Islet precursor cell (in vitro differentiated cells): Measurements from ENCODE around the gene SMIM27.
"Not testable (repeated sequence)": the region's sequence is repeated elsewhere in the genome, so short reads cannot be mapped to it uniquely, and the experiment has no call there.

Experiments
- DNase-seq: peaks from one replicate; pipeline ENCODE4 v3.0.0-alpha.2; 2018

Gene SMIM27

DNA sequence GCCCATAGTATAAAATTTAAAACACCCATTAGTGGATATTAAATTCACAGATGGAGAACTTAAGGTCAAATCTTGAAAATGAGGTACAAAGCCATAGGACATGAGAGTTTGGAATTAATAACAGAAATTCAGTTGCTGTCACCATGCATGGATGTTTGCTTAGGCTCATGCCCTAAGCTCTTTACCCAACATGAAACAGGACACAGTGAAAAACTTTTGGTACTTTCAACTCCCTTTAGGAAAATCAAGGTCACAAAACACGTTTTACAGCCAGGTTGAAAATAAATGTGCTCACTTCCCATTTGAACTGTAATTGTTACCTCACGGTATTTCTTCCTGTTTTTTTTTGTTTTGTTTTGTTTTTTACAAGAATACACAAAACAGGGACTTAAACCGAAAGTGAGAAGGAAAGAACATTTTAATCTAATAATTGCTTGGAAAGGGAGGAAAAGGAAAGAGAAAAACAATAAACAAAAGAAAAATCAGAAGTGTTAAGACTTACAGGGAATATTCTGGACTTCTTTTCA, 6.3 kb downstream of the SMIM27 start:
- no peak for DNase-seq

DNA sequence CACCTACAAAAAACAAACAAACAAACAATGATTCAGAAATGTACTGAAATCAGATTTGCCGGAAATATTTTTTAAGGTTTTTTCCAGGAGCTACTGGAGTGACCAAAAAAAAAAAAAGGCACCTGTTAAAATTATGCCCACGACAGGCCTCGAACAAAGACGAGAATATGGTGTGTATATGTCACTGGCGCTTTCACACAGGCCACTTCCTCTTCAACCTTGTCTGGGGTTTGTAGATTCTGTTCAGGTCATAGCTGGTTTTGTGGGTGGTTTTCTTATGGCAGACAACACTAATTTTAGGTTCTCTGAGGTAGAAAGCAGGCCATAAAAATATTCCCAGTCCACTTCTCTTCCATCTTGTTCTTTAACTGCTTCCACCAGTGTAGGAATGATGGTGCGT, 13.8 kb downstream of the SMIM27 start:
- DNase-seq, result no peak

DNA sequence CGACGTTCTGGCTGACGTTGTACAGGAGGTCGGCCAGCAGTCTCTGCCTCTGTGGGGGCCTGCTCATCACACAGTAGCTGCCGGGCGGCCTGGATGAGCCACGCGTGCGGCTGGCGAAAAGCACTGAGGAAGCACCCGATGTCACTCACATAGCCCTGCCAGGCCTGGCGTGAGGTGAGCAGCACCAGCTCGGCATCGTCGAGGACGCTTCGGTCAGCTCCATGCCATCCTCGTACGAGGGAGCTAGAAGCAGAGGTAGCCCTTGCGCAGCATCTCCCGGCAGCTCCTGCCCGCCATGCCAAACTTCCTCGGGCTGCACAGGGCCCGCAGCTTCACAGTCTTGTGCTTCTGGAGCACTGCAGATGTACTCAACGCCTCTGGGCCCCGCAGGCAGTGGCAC, 14.6 kb downstream of the SMIM27 start:
- no peak for DNase-seq

DNA sequence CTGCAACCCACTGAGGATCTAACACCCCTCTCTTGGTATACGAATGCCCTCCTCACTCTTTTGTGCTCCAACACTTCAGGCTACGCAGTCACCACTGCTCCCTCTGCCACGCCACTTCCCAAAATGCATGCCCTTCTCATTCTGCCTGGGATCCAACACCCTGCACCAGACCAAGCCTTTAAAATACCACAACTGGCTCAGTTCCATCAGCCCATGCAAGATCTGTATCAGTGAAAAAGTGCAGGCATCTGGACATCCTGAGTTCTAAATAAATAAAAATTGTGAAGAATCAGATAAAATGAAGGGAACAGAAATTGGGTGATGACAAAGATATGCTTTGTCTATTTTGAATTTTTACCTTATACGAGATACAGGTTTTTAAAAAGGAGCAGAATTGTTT, 18.1 kb downstream of the SMIM27 start:
- no peak for DNase-seq

DNA sequence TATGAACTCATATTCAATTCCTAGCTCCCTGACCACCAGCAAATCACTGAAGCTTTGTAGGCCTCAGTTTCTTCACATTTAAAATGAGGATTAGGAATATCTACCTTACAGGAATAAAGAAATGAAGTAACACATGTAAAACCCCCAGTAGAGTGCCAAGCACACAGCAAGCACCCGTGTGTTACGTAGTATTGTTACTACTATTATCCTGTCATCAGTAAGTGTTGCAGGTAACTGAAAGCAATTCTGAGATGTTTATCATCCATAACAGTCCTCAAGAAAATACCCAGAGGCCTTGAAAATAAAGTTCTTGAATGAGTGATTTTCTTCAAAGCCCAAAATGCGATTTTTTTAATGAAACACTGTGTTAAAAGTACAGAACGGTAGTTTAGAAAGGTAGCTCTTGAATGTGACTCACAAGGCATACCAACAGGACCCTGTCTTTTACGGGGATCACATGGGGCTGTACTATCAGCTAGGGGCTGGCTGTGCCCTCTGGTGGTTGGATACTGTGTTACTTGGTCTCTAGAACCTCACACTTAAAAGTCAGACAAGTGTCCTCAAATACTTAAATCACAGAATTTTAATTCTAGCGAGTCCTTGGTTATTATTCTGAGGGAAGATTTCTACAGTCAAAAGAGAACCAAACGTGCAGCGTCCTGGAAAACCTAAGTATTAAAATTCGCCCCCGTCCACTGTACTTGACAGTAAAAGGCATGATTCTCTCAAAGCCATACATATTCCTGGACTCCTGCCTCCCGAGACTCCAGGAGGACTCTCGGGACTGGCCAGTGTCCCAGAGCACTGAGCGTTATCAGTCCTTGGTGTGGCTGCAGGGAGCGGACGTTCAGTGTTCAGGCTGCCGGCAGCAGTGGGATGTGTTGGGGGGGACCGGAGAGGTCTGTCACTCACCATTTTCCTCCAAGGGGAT, 20.1 kb downstream of the SMIM27 start:
- DNase-seq, result peak; percentile 84

DNA sequence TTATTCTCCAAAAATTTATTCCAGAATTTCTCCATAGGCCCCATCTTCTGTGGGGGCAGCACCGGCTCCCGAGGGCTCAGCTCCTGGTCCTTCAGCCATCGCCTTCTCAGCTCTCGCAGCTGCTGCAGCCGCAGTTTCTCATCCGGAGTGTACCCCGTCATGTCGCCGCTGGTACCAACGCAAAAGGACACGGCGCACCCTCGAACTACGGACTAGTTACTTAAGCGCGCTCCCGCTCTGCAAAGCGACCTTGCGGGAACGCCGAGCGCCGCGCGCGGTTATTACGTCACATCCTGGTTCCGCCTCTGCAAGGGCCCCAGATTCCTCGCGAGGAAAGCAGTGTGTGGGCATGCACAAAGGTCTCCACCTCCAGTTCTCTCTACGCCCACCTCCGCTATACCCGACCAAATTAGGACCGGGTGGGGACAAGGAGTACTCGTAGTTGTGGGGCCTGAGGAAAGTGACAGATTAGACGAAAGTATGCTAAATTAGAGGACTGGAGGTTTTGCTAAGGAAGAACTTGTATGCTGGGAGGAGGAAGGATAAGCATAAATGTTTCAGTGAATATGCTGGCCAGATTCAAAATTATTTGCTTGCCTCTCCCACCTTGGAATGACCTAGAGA, 20.9 kb downstream of the SMIM27 start, which contains the start of gene NDUFB6:
Gene NDUFB6 (minus strand): TSS at position 260 of the 624 bp plus-strand sequence. CDS start 99 bp downstream, at position 161.
- DNase-seq, result peak; percentile 95

DNA sequence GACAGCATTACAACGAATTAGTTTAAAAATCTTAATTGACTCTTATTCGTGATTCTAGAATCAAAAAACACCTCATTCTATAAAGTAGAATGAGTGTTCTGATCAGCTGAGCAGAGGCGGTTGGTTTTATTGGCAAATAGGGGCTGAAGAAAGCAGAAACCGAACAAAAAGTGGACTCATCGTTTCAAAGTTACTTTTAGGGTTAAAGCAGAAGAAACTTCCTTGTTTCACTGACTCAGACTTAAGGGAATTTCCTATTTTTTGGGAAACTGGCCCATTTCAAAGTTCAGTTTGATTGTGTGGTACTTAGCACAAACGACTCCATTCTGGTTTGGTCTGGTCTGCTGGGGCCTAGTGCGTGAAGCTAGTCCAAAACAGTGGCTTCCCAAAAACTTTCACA, 21.7 kb downstream of the SMIM27 start:
- DNase-seq, result no peak

DNA sequence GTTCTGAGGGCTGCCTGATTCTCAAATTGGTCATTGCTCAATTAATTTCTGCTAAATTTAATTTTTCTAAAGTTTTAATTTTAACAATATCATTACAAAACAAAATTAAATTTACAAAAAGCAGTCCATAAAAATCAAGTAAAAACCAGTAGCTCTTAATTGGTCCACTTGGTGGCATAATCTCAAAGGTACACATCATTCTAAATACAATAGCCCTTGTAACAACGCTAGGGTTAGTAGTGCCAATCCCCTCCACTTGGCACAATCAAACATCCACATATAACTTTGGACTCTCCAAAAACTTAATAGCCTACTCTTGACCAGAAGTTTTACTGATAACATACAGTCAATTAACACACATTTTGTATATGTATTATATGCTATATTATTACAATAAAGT, 22.7 kb downstream of the SMIM27 start:
- no peak for DNase-seq

DNA sequence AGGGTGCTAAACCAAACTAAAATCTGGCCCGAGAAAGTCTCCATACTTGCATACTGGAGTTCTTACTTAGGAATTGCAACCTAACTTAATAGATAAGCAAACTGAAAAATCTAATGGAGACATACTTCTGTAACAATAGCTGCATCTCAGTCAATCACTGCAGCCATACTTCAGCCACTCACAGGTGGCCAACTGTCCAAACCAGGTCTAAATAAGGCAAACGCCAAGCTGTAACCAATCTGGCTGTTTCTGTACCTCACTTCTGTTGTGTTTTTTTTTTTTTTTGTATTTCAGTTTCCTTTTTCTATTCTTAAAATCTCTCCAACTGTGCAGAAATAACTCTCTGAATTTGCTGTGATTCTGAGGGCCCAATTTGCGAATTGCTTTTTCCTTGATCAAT, 25.2 kb downstream of the SMIM27 start:
- no peak for DNase-seq

DNA sequence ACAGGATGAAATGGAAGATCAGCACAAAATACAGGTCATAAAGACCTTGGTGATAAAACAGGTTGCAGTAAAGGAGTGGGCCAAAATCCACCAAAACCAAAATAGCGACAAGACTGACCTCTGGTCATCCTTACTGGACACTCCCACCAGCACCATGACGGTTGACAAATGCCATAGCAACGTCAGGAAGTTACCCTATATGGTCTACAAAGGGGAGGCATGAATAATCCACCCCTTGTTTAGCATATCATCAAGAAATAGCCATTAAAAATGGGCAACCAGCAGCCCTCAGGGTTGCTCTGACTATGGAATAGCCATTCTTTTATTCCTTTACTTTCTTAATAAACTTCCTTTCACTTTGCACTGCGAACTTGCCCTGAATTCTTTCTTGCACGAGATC, 26.8 kb downstream of the SMIM27 start:
- DNase-seq, result no peak

DNA sequence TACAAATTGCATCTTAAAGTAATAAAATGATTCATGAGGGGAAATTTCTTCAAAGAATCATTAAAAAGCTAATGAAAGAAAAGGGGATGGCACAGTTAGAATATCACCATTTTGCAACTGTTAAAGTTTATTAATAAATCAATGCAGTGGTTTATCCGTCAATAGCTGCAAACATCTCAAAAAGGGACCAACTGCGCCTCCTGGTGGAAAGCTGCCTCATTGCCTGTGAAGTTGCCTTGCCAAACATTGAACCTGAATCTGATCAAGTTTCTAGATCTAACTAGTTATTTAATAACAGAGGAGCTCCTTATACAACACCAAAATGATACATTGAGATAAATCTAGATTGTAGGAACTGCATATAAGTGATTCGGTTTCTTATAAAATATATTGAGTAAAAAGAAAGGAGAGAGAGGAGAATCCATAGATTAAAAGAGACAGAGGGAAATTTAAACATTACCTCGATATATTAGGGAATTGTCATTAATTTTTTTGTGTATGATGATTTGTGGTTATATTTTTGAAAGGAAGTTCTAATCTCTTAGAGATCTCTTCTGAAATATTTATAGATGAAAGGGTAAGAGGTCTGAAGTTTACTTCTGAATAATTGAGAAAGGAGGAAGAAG, 27.7 kb downstream of the SMIM27 start:
- DNase-seq, result peak; percentile 68

DNA sequence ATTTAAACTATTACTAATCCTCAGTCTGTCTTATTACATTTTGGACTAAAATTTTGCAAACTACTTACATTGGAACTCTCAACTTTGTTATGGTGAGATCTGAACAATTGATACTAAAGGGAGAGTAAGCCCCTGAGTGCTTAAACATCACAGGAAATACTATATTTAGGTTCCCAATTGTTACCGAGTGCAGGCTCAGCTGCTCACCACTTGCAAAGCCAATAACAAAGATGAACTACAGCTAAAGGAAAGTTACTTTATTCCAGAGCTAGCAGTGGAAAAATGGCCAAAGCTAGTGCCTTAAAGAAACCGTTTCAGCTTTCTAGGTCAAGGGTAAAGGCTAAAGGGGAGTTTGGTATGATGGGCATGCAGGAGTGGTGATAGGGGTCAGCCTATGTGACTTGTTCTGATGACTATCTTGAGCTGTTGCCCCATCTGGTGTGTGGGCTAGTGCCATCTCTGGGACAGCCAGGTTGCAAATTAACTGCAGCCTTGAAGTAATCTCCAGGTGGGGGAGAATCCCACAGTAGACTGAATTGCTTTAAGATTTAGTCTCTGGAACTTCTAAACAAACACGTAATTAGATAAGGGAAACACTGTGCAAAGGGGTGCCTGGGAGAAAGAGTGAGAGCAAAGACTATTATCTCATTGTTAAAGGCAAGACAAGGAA, 28.6 kb downstream of the SMIM27 start:
- peak; percentile 72 for DNase-seq

DNA sequence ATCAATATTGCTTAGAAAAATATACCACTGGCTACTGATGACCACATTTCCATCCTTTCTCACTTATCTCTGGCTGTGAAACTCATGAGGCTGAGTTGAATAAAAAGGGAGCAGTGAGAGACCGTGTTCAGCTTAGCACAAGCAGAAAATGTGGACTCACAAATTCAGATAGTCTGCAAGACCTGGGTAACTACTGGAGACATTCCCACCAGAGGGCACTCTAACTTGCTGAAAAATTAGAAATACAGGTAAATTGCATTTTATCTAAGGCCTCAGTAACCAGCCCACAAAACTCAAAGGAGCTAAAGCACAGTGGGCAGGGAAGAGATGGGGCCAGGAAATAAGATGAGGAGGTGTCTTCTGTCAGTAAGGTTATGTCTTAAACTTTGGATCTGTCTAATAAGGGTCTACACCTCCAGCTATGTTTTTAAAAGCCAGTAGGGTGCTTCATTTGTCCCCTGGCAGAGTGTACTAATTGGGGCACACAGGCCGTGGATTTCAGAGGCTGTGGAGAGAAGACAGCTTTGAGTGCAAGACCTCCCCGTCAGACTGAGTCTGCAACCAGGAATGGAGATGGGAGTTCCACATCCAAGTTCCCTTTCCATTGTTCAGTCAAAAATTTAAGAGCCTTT, 29.5 kb downstream of the SMIM27 start:
- peak; percentile 67 for DNase-seq

DNA sequence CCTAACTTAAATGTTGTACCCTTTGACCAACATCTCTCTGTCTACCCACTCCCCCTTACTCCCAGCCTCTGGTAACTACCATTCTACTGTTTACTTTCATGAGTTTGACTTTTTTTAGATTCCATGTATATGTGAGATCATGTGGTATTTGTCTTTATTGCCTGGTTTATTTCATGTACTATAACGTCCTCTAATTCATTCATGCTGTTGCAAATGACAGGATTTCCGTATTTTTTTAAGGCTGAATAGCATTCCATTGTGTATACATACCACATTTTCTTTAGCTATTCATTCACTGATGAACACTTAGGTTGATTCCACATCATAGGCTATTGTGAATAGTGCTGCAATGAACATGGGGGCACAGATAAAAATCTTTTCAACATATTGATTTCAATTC, 32.7 kb downstream of the SMIM27 start:
- no peak for DNase-seq

DNA sequence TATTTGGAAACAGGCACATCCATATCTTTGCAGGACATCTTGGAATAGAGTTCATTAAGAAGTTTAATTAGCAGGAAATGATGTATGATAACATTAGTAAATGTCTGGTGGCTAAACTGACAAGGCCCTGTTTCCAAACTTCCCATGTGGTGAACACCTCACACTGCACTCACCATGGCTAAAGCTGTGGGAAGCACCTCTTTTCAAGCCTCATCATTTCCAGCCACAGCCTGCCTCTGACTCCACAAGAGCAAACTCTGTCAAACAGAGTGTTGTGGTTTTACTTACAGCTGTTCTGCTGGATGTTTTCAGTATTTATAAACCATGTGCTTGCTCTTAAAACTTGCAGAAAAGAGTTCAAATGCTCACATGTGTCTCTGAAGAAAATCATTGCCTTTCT, 35.8 kb downstream of the SMIM27 start:
- no peak for DNase-seq

DNA sequence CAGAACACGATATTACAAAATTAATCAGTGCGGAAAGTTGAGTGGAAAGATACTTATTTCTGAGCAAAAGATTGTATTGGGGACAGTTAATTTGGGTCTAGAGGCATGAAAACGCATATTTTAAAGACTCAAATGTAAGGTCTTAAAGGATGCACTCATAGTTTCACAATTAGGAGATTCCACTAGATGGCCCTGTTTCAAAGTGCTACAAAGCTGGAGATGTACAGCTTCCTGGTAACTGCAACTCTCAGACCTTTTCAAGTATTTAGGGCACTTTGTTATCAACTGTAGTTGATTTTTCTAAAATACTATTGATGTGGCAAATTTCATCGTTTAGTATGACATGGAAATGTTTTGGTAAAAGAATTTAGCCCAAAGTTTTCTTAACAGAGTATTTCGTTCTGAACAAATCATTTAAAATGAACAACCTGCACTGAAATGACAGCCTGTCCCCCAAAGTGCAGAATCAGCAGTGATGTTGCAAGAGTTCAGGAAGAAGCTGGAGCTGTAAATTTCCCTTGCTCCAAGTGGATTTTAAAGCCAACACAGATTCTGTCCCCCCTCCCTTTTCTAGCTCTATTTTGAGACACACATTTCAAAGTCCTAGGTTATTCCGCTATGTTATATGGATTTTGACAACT, 37.1 kb downstream of the SMIM27 start:
- no peak for DNase-seq

DNA sequence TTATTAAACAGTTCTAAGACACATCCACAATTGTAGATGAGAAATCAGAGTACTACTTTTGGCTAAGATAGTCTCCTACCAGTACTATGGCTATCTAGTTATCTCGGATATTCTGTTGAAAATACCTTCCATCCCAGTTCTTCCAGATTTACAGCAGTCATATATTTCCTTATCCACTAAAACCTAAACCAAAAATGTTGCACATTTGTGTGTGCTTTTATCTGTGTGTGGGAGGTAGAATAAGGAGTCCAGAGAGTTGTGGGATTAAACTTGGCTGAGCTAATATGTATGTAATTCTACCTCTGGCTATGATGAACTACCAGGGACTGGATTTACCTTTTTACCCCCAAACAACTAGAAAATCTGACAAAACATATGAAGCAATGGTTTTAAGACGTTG, 38.3 kb downstream of the SMIM27 start:
- no peak for DNase-seq

DNA sequence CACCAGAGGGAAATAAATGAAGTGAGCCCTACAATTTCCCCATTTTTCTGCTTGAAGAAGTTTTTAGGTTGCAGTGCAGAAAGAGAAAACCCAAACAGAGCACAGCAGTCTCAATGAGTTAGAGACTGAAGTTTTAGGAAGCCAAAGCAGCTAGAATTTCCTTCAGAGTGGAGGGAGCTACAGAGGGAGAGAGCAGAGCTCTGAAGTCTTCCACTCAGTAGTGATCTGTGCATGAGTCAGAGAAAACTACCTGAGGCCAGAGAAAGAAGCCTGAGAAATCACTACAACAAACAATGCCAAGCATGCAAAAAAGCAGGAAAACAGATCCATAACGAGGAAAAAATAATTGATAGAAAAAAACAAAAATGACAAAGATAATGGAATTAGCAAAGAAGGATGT, 38.8 kb downstream of the SMIM27 start:
- DNase-seq, result peak; percentile 61

DNA sequence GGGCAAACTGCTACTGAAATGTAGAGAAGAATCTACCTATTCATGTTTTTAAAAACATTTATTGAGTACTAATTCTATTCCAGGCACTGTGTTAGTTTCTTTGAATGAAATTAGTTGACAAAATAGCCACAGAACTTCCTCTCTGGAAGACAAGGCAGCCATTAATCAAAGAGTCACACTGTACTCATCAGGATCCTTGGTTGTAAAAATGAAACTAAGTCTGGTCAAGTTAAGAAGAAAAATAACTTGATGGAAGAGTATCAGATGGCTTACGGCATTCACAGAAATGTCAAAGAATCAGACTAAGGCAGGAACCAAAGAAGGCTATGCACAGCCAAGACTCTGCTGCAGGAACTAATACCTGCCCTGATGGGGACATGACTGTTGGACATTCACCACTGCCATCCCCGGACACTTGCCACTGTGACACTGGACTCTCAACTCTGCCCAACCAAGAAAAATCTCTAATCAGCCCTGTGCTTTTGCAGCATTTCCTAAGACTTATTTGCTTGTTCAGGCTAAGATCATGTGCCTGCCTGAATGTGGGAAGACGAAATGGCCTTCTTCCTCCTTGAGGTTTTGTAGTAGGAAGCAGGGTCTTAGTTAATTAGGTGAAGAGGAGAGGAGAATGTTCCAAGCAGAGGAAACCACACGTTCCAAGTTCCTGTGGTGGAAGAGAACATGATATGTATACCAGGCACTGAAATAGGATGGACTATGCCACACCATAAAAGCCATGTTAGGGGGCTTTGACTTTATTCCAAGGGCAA, 44.2 kb downstream of the SMIM27 start:
- DNase-seq, result no peak

DNA sequence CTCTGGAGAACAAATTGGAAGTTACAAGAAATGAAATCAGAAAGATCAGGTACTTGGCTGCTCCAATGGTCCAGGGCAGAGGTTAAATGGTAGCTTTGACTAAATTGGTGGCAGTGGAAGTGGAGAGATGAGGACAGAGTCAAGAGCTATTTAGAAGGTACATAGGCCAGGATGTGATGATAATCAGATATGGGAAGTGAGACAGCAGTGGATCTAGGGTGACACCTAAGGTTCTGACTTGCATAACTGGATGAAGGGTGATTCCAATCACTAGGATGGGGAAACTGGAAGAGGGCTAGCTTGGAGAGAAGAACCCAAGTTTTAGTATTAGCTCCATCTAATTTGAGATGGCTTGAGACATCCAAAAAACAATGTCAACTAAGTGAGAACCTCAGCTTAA, 44.8 kb downstream of the SMIM27 start:
- DNase-seq, result no peak

DNA sequence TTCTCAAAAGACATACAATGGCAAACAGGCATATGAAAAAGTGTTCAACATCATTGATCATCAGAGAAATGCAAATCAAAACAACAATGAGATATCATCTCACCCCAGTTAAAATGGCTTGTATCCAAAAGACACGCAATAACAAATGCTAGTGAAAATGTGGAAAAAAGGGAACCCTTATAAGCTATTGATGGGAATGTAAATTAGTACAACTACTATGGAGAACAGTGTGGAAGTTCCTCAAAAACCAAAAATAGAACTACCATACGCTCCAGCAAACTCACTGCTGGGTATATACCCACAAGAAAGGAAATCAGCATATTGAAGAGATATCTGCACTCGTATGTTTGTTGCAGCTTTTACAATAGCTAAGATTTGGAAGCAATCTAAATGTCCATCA, 46.9 kb downstream of the SMIM27 start:
- not testable (repeated sequence) for DNase-seq
